HG02870 (cell line): Measurements from ENCODE around the gene ARHGAP10.
"Not testable (repeated sequence)": the region's sequence is repeated elsewhere in the genome, so short reads cannot be mapped to it uniquely, and the experiment has no call there.

Experiments used
- ATAC-seq: cut with Tn5 transposase; IDR thresholded peaks from one replicate; pipeline ENCODE4 v1.9.1; 2021; ENCODE audit warnings: mild to moderate bottlenecking, moderate library complexity; ENCODE audit not compliant: unreplicated experiment

Gene ARHGAP10

DNA sequence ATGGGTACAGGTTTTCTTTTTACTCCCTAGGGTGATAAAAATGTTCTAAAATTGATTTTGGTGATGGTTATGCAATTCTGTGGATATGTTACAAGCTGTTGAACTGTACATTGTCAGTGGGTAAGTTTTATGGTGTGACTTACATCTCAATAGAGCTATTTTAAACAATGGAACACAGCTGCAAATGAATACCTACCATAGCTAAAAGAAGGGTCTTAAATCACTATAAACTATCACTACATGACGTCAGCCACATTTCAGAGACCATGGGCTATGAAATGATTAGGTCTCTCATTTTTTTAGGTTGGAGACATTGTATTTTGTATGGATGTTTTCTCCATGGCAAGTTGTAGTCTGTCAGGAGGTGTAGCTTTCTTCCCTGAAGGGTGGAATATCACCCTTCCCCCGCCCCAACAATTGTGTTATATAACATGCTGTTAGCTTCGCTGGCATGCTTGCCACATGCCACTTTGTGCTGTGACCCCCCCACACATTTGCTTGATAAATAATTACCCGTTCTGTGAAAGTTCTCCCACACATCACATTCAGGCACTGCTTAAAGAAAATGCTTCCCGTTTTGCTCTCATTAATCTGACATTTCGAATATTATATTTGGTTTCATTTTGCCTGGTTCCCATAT is 159.7 kb downstream of the ARHGAP10 start:
- ATAC-seq, result no peak

DNA sequence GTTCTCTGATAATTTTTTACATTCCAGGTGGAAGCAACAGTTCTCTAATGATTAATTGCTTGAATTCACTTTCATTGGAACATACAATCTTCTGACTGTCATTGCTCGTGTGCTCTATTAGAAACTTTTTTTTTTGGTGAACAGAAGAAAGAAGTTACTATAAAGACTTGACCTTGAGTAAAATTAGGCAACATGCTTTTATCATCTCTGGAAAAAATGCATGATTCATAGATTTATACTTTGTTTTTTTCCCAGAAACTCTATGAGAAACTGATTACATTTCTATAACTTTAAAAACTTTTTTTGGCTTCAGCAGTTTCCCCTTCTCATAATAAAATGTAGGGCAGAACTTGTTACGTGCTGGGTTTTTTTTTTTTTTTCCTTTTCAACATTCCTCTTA is 167.6 kb downstream of the ARHGAP10 start:
- ATAC-seq, result no peak

DNA sequence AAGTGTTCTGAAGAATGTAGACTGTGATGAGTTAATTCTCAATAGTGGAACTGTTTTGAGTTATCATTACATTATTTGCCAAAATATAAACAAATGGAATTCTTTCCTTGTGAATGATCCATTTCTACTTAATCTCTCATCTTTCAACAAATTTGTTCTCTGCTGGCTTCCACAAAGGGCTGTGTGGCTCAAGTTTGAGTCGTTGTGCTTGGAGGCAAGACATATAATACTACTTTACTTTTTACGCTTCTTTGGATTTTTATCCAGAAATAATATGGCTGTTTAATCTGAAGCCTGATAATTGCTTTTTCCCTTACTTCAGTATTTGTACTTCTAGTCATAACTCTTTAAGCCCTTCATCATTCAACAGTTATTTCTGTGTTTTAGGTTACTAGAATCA is 169.5 kb downstream of the ARHGAP10 start:
- ATAC-seq, result no peak

- no peak for ATAC-seq
These were observed 170.0 kb downstream of the ARHGAP10 start for GRCh38 chr4:147901916-147902315.

GRCh38 chr4:147909225-147909624 is 177.3 kb downstream of the ARHGAP10 start:
- ATAC-seq, result no peak

DNA sequence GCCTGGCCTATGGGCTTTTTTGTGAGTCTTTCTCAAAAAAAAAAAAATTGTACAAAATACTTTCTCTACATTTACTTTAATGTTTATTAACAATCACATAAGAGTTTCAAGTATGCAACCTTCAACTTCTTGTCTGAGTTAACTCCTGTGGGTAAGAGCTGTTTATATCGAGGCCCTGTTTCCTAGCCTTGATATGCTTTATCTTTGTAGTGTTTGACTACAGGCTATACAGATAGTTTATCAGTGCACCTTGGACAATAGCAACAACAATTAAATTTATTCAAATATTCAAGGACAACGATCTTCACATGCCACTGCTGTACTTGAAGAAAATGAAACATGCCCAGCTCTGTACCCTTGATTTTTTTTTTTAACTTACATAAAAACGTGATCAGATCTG is 178.4 kb downstream of the ARHGAP10 start:
- no peak for ATAC-seq

DNA sequence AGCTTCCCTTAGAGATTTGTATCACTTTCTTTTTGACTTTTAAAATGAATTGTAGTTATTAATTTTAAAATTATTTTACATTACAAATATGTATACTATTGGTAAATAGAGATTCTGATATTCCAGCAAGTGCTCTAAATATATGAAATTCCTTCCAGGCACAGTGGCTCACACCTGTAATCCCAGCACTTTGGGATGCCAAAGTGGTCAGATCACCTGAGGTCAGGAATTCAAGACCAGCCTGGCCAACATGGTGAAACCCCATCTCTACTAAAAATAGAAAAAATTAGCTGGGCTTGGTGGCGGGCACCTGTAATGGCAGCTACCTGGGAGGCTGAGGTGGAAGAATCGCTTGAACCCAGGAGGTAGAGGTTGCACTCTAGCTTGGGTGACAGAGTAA is 180.2 kb downstream of the ARHGAP10 start:
- not testable (repeated sequence) for ATAC-seq

DNA sequence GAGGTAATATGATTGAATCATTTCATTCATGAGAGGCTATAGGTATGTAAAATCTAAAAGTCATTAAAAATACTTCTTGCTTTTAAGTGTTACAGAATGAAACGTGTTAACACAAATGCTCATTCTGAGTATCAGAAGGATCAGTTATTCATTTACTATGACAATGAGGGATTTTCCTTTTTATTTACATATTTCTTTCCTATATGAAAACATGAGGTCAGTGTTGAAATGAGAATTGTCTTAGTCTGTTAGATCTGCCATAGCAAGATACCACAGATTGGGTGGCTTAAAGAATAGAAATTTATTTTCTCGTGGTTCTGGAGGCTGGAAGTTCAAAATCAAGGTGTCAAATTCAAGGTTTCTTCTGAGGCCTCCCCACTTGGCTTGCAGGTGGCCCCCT is 181.2 kb downstream of the ARHGAP10 start:
- ATAC-seq, result no peak

- no peak for ATAC-seq
These were observed 184.5 kb downstream of the ARHGAP10 start for GRCh38 chr4:147916351-147916750.

DNA sequence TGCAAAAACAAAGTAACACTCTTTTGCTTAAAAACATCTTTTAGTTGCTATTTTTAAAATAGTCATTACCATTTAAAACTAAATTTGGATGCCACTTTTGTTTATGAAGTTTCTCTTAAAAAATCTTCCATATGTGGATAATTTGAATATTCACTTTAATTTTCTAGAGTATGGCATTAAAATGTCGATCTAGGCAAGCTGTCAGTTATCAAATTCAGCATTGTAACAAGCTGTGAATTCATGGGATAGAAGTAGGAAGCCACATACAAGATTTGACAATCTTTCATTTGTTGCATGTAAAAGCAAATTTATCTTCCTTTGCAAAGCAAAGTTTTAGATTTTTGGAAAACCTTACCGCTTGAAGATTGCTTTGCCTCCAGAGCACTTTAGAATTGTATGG is 191.5 kb downstream of the ARHGAP10 start:
- no peak for ATAC-seq

GRCh38 chr4:147923854-147924253 is 192.0 kb downstream of the ARHGAP10 start:
- ATAC-seq, result peak; percentile 49

DNA sequence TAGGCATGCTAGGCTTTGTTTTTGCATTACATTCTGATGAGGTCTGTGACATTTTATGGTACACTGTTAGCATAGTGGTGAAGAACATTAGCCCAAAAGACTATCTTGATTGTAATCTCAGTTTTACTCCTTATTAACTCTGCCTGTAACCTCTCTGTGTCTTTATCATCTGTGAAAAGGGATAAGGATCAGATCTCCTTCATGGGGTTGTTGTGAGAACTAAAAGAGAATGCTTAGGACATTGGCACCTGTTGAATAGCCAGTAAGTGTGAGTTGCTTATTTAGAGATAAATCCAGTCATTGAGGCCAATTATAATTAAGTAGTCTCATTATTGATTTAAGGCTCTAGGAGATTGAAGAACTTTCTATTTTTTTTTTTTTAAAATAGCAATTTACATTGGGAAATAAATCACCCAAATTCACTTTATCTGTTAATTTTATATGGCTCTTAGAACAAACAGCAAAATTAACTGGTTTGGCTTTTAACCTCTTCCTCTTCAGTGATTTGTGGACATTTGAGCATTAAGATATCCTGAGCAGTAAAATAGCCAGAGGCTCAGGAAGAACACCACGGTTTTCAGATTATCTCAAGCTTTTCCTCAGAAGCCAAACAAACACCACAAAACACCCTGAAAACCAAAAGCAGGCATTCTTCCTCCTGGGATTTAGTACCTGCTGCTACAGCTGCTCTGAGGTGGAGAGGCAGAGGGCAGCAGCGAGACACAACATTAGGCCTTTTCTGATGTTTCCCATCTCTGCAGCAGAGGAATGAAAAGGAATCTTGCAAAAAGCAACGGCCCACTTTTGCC is 192.9 kb downstream of the ARHGAP10 start:
- no peak for ATAC-seq

DNA sequence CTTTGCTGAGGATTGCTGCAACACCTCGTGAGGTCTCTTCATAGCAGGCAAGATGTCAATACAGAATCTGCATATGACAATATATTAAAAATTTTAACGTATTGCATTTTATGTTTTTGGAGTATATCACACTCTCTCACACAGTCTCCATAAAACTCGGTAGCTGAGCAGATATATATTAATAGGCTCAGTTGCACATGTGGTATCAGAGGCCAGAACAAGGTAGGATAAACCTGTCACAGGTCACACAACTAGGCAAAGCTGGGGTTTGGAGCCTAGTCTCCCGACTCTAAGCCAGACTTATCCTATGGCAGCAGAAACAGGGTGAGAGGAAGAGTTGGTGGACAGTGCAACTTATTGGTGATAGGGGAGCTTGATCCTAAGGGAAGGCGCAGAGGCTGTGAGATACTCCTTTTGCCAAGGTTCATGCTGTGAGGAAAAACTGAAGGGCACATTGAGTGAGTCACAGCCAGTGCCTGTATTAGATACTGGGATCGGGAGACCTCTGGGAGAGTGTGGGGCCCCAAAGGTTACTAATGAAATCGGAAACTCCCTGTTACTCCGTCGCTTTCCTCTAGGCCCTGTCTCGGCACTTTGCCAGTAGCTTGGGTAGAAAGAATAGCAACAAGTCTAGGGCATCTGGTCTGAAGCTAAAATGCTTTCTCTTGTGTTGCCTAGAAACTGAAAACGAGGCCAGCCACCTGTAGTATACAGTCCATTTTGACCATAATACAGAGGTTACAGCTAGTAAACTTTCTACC is 195.7 kb downstream of the ARHGAP10 start:
- no peak for ATAC-seq

GRCh38 chr4:147928400-147928799 is 196.5 kb downstream of the ARHGAP10 start:
- ATAC-seq, result no peak

- ATAC-seq, result no peak
These were observed 197.9 kb downstream of the ARHGAP10 start for GRCh38 chr4:147929746-147930145.

GRCh38 chr4:147933316-147933715 is 201.4 kb downstream of the ARHGAP10 start:
- ATAC-seq, result peak; percentile 70

DNA sequence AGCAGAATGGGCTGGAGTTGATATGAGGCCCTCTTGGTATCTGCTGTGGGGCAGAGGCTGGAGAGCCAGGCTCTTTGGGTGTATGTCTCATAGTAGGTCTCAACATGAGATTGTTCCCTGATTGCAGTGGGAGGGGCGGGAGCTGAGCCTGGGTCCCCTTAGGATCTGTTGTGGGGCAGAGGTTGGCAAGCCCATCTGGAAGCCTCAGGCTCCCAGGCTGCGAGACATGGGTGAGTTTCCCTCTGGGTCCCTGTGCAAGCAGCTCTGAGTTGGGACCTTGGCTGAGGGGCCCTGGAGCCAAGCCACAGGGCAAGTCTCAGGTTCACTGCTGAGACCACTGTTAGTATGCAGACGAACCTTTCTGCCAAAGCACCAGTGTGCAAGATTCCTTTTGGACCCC is 201.9 kb downstream of the ARHGAP10 start:
- peak; percentile 9 for ATAC-seq

DNA sequence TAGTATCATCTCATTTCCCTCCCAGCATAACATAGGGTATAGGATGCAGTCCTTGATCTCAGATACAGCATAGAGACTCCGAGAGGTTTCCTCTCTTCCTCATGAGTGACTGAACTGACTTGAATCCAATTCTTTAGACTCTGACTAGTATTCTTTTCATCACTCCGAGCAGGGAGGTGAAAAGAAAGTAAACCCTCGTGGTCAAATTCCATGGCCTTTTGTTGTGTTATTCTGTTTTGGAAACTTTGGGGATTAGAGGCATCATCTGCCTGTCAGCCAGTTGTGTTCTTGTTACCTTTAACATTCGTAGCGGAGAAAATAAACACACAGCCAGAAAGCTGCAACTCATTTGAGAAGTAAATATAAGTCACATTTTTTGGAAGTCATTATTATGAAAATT is 206.6 kb downstream of the ARHGAP10 start:
- ATAC-seq, result no peak

DNA sequence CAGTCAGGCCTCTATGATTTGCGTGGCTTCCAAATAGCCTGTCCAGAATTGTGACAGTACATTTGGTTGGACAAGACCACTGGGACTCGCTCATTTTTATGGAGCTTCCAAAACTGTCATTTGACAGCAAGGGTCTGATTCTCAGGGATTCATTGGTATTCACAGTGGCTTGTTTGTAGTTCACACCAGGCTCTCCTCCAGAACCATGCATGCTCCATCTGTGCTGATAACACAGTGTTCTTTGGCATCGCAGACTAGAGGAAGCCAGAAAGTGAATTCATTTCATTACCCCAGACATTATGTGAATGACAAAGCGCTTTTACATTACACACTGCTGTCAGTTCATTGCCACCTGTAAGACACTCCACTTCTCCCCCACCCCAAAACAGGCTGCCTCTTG is 208.3 kb downstream of the ARHGAP10 start:
- ATAC-seq, result no peak

- no peak for ATAC-seq
These were observed 209.5 kb downstream of the ARHGAP10 start for GRCh38 chr4:147941373-147941772.

GRCh38 chr4:147942729-147943128 is 210.8 kb downstream of the ARHGAP10 start:
- peak; percentile 38 for ATAC-seq

DNA sequence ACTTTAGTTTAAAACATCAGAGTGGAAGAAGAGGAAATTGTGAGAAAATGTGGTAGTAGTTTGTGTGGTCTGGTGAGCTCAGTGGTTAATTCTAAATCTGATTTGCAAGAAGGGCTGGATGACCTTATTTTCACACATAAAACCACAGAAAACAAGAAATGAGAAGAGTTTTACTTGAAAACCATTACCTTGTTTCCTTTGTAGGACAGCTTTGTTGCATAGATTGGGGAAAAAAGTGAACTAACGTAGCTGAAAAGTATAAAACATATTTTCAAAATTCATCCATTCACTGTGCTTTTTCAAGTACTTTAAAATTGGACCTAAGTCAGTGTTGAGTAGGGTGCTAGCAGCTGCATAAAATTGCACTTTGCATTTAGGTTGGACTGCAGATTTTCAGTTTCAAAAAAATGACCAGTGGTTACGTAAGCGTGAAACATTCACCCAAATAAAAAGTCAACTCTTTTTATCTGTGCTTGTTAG is 211.3 kb downstream of the ARHGAP10 start:
- ATAC-seq, result peak; percentile 92
